PFSK-1 (cell line): ENCODE results near the gene STAB1.

Source experiments
- FOXP2 ChIP-seq: optimal IDR thresholded peaks from 2 replicates; pipeline ENCODE3; 2011; ENCODE audit warnings: borderline replicate concordance, control low read depth, inconsistent platforms; ENCODE audit not compliant: insufficient read depth; ENCODE audit errors: extremely low read length, extremely low read depth
- POLR2AphosphoS5 ChIP-seq: IDR thresholded peaks from 2 replicates; pipeline ENCODE4 v1.6.1; 2012; ENCODE audit warnings: low read depth, mild to moderate bottlenecking, control low read depth, low read length, moderate library complexity
- SIN3A ChIP-seq: IDR thresholded peaks from 2 replicates; pipeline ENCODE4 v1.6.1; 2012; ENCODE audit warnings: mild to moderate bottlenecking, low read length, moderate library complexity, borderline replicate concordance; ENCODE audit not compliant: insufficient read depth
- TAF1 ChIP-seq: IDR thresholded peaks from 2 replicates; pipeline ENCODE4 v1.6.1; 2012; ENCODE audit warnings: low read length, control low read depth, borderline replicate concordance; ENCODE audit not compliant: insufficient read depth
- TF ChIP-seq, protein P1 (sequence below), 2 experiments: IDR thresholded peaks; 2 replicates each; pipeline versions ENCODE4 v1.6.1 to v1.8.0; 2011 to 2012; ENCODE audit warnings: low read depth in 2 of 2, low read length in 2 of 2, control low read depth in 1 of 2, inconsistent platforms in 1 of 2, mild to moderate bottlenecking in 1 of 2, moderate library complexity in 1 of 2; ENCODE audit not compliant: insufficient read depth in 1 of 2

Gene STAB1

DNA sequence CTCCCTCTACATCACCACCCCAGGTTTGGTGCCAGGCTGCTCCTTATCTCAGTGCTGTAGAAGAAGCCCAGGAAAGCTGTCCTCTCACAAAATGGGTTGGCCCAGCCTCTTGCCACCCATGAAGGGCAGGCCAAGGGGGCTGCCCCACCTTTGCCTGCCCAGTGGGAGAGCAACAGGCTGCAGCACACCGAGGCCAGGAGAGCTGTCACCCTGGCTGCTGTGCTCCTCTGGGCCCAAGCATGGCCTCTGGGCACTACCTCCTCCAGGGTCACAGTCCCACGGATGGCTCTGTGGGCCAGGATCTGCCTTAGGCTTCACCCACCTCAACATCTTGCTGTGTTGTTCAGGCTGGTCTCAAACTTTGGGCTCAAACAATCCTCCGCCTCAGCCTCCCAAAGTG is 6.4 kb upstream of the STAB1 start:
- TF ChIP-seq FOXP2 = no peak
- no peak for TF ChIP-seq TAF1
- TF ChIP-seq POLR2AphosphoS5 = no peak
- TF ChIP-seq, protein P1, sequence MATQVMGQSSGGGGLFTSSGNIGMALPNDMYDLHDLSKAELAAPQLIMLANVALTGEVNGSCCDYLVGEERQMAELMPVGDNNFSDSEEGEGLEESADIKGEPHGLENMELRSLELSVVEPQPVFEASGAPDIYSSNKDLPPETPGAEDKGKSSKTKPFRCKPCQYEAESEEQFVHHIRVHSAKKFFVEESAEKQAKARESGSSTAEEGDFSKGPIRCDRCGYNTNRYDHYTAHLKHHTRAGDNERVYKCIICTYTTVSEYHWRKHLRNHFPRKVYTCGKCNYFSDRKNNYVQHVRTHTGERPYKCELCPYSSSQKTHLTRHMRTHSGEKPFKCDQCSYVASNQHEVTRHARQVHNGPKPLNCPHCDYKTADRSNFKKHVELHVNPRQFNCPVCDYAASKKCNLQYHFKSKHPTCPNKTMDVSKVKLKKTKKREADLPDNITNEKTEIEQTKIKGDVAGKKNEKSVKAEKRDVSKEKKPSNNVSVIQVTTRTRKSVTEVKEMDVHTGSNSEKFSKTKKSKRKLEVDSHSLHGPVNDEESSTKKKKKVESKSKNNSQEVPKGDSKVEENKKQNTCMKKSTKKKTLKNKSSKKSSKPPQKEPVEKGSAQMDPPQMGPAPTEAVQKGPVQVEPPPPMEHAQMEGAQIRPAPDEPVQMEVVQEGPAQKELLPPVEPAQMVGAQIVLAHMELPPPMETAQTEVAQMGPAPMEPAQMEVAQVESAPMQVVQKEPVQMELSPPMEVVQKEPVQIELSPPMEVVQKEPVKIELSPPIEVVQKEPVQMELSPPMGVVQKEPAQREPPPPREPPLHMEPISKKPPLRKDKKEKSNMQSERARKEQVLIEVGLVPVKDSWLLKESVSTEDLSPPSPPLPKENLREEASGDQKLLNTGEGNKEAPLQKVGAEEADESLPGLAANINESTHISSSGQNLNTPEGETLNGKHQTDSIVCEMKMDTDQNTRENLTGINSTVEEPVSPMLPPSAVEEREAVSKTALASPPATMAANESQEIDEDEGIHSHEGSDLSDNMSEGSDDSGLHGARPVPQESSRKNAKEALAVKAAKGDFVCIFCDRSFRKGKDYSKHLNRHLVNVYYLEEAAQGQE (IDR thresholded peaks at IDR 0.05; ENCODE audit: insufficient read depth in 1 of 2, low read depth in 2 of 2, low read length in 2 of 2) = no peak
- TF ChIP-seq SIN3A = no peak

DNA sequence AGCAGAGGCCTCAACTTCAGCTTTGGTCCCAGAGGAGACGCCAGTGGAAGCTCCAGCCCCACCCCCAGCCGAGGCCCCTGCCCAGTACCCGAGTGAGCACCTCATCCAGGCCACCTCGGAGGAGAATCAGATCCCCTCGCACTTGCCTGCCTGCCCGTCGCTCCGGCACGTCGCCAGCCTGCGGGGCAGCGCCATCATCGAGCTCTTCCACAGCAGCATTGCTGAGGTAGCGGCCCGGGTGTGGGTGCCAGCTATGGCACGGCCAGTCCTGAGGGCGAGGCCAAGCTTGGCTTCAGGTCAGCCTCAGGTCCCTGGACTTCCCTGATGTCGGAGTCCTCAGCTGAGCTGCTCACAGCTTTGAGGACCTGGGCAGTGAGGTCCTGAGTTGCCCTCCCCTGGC is 5.7 kb upstream of the STAB1 start:
- TF ChIP-seq FOXP2 (no peak), SIN3A (no peak), POLR2AphosphoS5 (no peak), TAF1 (no peak)
- TF ChIP-seq, protein P1 (IDR thresholded peaks at IDR 0.05; ENCODE audit: insufficient read depth in 1 of 2, low read depth in 2 of 2, low read length in 2 of 2) = no peak

DNA sequence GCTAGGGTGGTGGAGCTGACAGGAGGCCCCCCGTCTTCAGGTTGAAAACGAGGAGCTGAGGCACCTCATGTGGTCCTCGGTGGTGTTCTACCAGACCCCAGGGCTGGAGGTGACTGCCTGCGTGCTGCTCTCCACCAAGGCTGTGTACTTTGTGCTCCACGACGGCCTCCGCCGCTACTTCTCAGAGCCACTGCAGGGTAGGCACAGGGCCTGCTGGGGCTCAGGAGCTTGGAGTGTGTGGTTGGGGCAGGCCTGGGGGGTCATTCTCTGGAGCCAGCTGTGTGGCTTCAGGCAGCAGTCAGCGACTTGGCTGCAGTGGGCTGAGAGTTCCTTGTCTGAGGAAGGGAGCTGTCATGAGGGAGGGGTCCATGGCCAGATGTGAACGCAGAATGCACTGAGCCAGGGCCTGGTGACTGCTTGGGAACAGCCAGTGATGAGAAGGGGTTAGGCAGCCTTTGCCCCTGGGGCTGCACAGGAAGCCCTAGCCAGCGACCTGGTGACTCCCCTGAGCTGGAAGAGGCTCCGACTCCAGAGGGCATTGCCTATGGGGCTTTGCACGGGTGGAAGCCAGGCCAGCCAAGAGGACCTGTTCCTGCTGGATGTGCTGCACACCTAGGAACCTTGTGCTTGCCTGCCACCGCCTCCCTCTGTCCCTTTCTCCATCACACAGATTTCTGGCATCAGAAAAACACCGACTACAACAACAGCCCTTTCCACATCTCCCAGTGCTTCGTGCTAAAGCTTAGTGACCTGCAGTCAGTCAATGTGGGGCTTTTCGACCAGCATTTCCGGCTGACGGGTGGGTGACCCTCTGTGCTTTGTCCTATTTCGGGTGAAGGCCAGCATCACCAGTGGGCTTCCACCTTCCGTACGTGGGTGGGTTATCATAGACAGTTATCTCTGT is 4.9 kb upstream of the STAB1 start:
- TF ChIP-seq, protein P1 (IDR thresholded peaks at IDR 0.05; ENCODE audit: insufficient read depth in 1 of 2, low read depth in 2 of 2, low read length in 2 of 2) = no peak
- TF ChIP-seq POLR2AphosphoS5 (no peak), TAF1 (no peak), SIN3A (no peak), FOXP2 (no peak)

DNA sequence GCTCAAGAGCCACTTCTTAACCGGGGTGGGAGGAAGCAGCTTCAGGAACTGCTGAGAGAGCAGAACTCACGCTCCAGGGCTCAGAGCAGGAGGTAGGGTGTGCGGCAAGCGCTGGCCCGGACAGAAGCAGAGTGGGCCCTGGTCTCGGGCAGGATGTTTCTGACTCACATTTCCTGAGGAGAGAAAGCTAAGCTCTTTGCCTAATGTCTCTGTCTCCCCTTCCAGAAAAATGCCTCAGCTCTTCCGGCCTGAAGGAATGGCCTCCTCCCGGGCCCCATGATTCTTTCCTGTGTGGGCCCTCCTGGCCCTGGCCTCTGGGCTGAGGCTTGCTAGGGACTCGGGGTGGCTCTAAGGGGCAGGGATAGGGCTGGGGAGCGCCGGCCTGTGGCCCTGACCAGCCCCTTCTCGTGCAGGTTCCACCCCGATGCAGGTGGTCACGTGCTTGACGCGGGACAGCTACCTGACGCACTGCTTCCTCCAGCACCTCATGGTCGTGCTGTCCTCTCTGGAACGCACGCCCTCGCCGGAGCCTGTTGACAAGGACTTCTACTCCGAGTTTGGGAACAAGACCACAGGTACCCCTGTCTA is 4.1 kb upstream of the STAB1 start:
- TF ChIP-seq SIN3A (no peak), POLR2AphosphoS5 (no peak), FOXP2 (no peak), TAF1 (no peak)
- TF ChIP-seq, protein P1 (IDR thresholded peaks at IDR 0.05; ENCODE audit: insufficient read depth in 1 of 2, low read depth in 2 of 2, low read length in 2 of 2) = no peak
